CD8-positive, alpha-beta memory T cell (primary cell): ENCODE data around the gene CCDC158. TPM values are rescaled to one million over a fixed set of nuclear protein-coding genes. Genes with fewer than 3 reads are reported as not detected.
A peak's percentile ranks its signal among the peaks of the same experiment; 100 is the strongest.
"Not testable (repeated sequence)": the region's sequence is repeated elsewhere in the genome, so short reads cannot be mapped to it uniquely, and the experiment has no call there.

Experiments
- CTCF ChIA-PET: fragments of 350-600 bp; sonication (Branson Sonifier 250); formaldehyde crosslinking; loops from one replicate; lab custom pipeline; 2021; ENCODE audit warnings: antibody characterized with exemption; lab: Charles Lee
- POLR2A ChIA-PET: fragments of 350-600 bp; sonication (Branson Sonifier 250); formaldehyde crosslinking; loops from one replicate; lab custom pipeline; 2021; ENCODE audit warnings: antibody characterized with exemption; lab: Charles Lee
- DNase-seq, 5 donors: peaks; one replicate each; pipeline versions ENCODE4 v3.0.0 to v3.0.0-alpha.2; 2020 to 2022; ENCODE audit warnings: mixed read lengths in 1 of 5
- H3K27ac ChIP-seq: one replicate; pipeline ENCODE4 v1.7.0; 2013; ENCODE audit warnings: low read depth, mild to moderate bottlenecking, low read length, moderate library complexity
- H3K27me3 ChIP-seq: 2 replicates; pipeline ENCODE4 v1.7.0; 2013; ENCODE audit warnings: low read length, mild to moderate bottlenecking; ENCODE audit not compliant: insufficient read depth, poor library complexity, severe bottlenecking
- H3K36me3 ChIP-seq: 2 replicates; pipeline ENCODE4 v1.7.0; 2013; ENCODE audit warnings: mild to moderate bottlenecking, low read length, moderate library complexity; ENCODE audit not compliant: insufficient read depth
- H3K4me1 ChIP-seq: 2 replicates; pipeline ENCODE4 v1.7.0; 2013; ENCODE audit warnings: mild to moderate bottlenecking, low read length, moderate library complexity; ENCODE audit not compliant: insufficient read depth
- H3K4me3 ChIP-seq: 2 replicates; pipeline ENCODE4 v1.7.0; 2013; ENCODE audit warnings: mild to moderate bottlenecking, low read length
- H3K9me3 ChIP-seq: 2 replicates; pipeline ENCODE4 v1.7.0; 2013; ENCODE audit warnings: mild to moderate bottlenecking, low read length
- H3K27ac Mint-ChIP-seq, 8 donors: one replicate each; pipeline ENCODE4 v1.8.0; 2020 to 2021; ENCODE audit warnings: mixed read lengths in 8 of 8, mild to moderate bottlenecking in 6 of 8, inconsistent platforms in 3 of 8, moderate library complexity in 3 of 8
- H3K27me3 Mint-ChIP-seq, 2 donors: one replicate each; pipeline ENCODE4 v1.8.0; 2020 to 2021; ENCODE audit warnings: mixed read lengths in 2 of 2, mild to moderate bottlenecking in 1 of 2, moderate library complexity in 1 of 2
- H3K36me3 Mint-ChIP-seq, 3 donors: one replicate each; pipeline ENCODE4 v1.8.0; 2020 to 2021; ENCODE audit warnings: mixed read lengths in 3 of 3, inconsistent platforms in 1 of 3, mild to moderate bottlenecking in 1 of 3
- H3K4me1 Mint-ChIP-seq, 3 donors: one replicate each; pipeline ENCODE4 v1.8.0; 2020 to 2021; ENCODE audit warnings: mixed read lengths in 3 of 3, inconsistent platforms in 1 of 3, mild to moderate bottlenecking in 1 of 3
- H3K4me3 Mint-ChIP-seq, 7 donors: one replicate each; pipeline ENCODE4 v1.8.0; 2020 to 2021; ENCODE audit warnings: mixed read lengths in 7 of 7, mild to moderate bottlenecking in 6 of 7, moderate library complexity in 4 of 7, inconsistent platforms in 2 of 7
- H3K9me3 Mint-ChIP-seq, 5 donors: one replicate each; pipeline ENCODE4 v1.8.0; 2020 to 2022; ENCODE audit warnings: mixed read lengths in 5 of 5, mild to moderate bottlenecking in 3 of 5, moderate library complexity in 2 of 5, inconsistent platforms in 1 of 5
- polyA plus RNA-seq: library from polyadenylated mRNA; unstranded; fragments of 300-500 nt; fragmentation: Illumina TruSeq; gene quantifications from one replicate; pipeline ENCODE4 v1.2.3, GENCODE V29; 2021
- total RNA-seq, 2 experiments: library from RNA; stranded (reverse); gene quantifications; one replicate each; pipeline ENCODE4 v1.2.3, GENCODE V29; 2021

Gene CCDC158
- total and polyA plus RNA-seq, 3 experiments from 2014 or later = not detected

- DNase-seq = no peak
- Histone ChIP-seq H3K27ac (no peak overlapping the region), H3K4me3 (no peak overlapping the region), H3K4me1 (no peaks in the 10 kb centered on the region), H3K27me3 (no peaks in the 10 kb centered on the region), H3K9me3 (no peaks in the 10 kb centered on the region), H3K36me3 (no peaks in the 10 kb centered on the region)
- ChIA-PET POLR2A (no interaction called here), CTCF (no interaction called here)
- H3K27me3 Mint-ChIP-seq = peaks cover 4 to 22% of the 10 kb centered on the region in 2 donors
- H3K4me3 Mint-ChIP-seq = no peak overlapping the region
- no peak overlapping the region for H3K27ac Mint-ChIP-seq
- peaks cover 0 to 33% (median 3%) of the 10 kb centered on the region in 3 donors for H3K36me3 Mint-ChIP-seq
- H3K9me3 Mint-ChIP-seq = peaks cover 19 to 36% (median 28%) of the 10 kb centered on the region in 5 donors
- peaks cover 0 to 8% (median 0%) of the 10 kb centered on the region in 3 donors for H3K4me1 Mint-ChIP-seq
These were observed 59.1 kb downstream of the CCDC158 start for GRCh38 chr4:76361689-76362412.

- DNase-seq, H3K36me3 ChIP-seq, CTCF ChIA-PET, H3K4me1 ChIP-seq, H3K4me3 Mint-ChIP-seq, H3K27me3 ChIP-seq, H3K9me3 ChIP-seq, POLR2A ChIA-PET, H3K27ac ChIP-seq, H3K4me3 ChIP-seq: not testable (repeated sequence)
- H3K36me3 Mint-ChIP-seq = peaks cover 0 to 33% (median 3%) of the 10 kb centered on the region in 3 donors
- H3K4me1 Mint-ChIP-seq = peaks cover 5 to 14% (median 5%) of the 10 kb centered on the region in 3 donors
- H3K27ac Mint-ChIP-seq = peak overlapping the region in 1 of 8 donors; percentile 19
- peaks cover 4 to 12% of the 10 kb centered on the region in 2 donors for H3K27me3 Mint-ChIP-seq
- peaks cover 21 to 38% (median 30%) of the 10 kb centered on the region in 5 donors for H3K9me3 Mint-ChIP-seq
These were observed 61.0 kb downstream of the CCDC158 start for GRCh38 chr4:76359881-76360466.

- H3K27ac ChIP-seq = no peak overlapping the region
- Mint-ChIP-seq H3K36me3 (peaks cover 0 to 33% (median 3%) of the 10 kb centered on the region in 3 donors), H3K4me1 (peaks cover 16 to 28% (median 19%) of the 10 kb centered on the region in 3 donors), H3K9me3 (peaks cover 21 to 38% (median 30%) of the 10 kb centered on the region in 5 donors), H3K27ac (peak overlapping the region in 1 of 8 donors; percentile 14), H3K4me3 (no peak overlapping the region), H3K27me3 (peaks cover 1 to 4% of the 10 kb centered on the region in 2 donors)
- no peaks in the 10 kb centered on the region for H3K9me3 ChIP-seq
- H3K36me3 ChIP-seq = no peaks in the 10 kb centered on the region
- H3K4me1 ChIP-seq = peaks cover 14% of the 10 kb centered on the region
- no peak for DNase-seq
- POLR2A ChIA-PET = no interaction called here
- CTCF ChIA-PET = no interaction called here
- H3K27me3 ChIP-seq = no peaks in the 10 kb centered on the region
- H3K4me3 ChIP-seq = no peak overlapping the region
These were observed 63.0 kb downstream of the CCDC158 start for GRCh38 chr4:76357981-76358380.

- no peaks in the 10 kb centered on the region for H3K36me3 ChIP-seq
- Mint-ChIP-seq H3K4me1 (peaks cover 16 to 28% (median 19%) of the 10 kb centered on the region in 3 donors), H3K9me3 (peaks cover 10 to 28% (median 26%) of the 10 kb centered on the region in 5 donors), H3K36me3 (peaks cover 0 to 23% (median 3%) of the 10 kb centered on the region in 3 donors), H3K27me3 (peaks cover 0 to 1% of the 10 kb centered on the region in 2 donors), H3K4me3 (peak overlapping the region in 6 of 7 donors; percentile 39 to 81 (median 63)), H3K27ac (no peak overlapping the region)
- H3K4me3 ChIP-seq = no peak overlapping the region
- H3K27ac ChIP-seq = no peak overlapping the region
- CTCF ChIA-PET = interaction anchor here (0.8 to 2.3 kb wide), 4 partner anchors 20 to 49 kb away, joined by 3 to 5 read pairs (median 4); no protein-coding TSS in a partner anchor
- no peaks in the 10 kb centered on the region for H3K27me3 ChIP-seq
- POLR2A ChIA-PET = no interaction called here
- H3K4me1 ChIP-seq = peaks cover 14% of the 10 kb centered on the region
- peak in 4 of 5 donors; percentile 2 to 47 (median 34) for DNase-seq
- no peaks in the 10 kb centered on the region for H3K9me3 ChIP-seq
These were observed 66.1 kb downstream of the CCDC158 start for GRCh38 chr4:76354517-76355473.

GRCh38 chr4:76342803-76343202, 78.1 kb downstream of the CCDC158 start:
- Mint-ChIP-seq H3K9me3 (peaks cover 7 to 12% (median 10%) of the 10 kb centered on the region in 5 donors), H3K27me3 (peaks cover 1 to 15% of the 10 kb centered on the region in 2 donors), H3K4me3 (no peak overlapping the region), H3K4me1 (peaks cover 0 to 4% (median 0%) of the 10 kb centered on the region in 3 donors), H3K36me3 (peaks cover 0 to 19% (median 0%) of the 10 kb centered on the region in 3 donors), H3K27ac (no peak overlapping the region)
- no peak for DNase-seq
- Histone ChIP-seq H3K4me1 (no peaks in the 10 kb centered on the region), H3K4me3 (no peak overlapping the region), H3K36me3 (no peaks in the 10 kb centered on the region), H3K27me3 (no peaks in the 10 kb centered on the region), H3K27ac (no peak overlapping the region), H3K9me3 (no peaks in the 10 kb centered on the region)
- POLR2A ChIA-PET = no interaction called here
- CTCF ChIA-PET = interaction anchor here (1.7 kb wide), 1 partner anchor 35 kb away, joined by 3 read pairs; no protein-coding TSS in a partner anchor

GRCh38 chr4:76342191-76342590, 78.8 kb downstream of the CCDC158 start:
- H3K36me3 Mint-ChIP-seq = peaks cover 0 to 12% (median 0%) of the 10 kb centered on the region in 3 donors
- H3K27me3 Mint-ChIP-seq = peaks cover 1 to 12% of the 10 kb centered on the region in 2 donors
- peaks cover 4 to 9% (median 4%) of the 10 kb centered on the region in 5 donors for H3K9me3 Mint-ChIP-seq
- no peak overlapping the region for H3K4me3 Mint-ChIP-seq
- ChIA-PET POLR2A (no interaction called here), CTCF (no interaction called here)
- H3K4me1 Mint-ChIP-seq = peaks cover 0 to 4% (median 0%) of the 10 kb centered on the region in 3 donors
- H3K4me1 ChIP-seq = no peaks in the 10 kb centered on the region
- no peak overlapping the region for H3K4me3 ChIP-seq
- no peak for DNase-seq
- H3K27ac ChIP-seq = no peak overlapping the region
- H3K9me3 ChIP-seq = no peaks in the 10 kb centered on the region
- H3K36me3 ChIP-seq = no peaks in the 10 kb centered on the region
- no peaks in the 10 kb centered on the region for H3K27me3 ChIP-seq
- no peak overlapping the region for H3K27ac Mint-ChIP-seq

- H3K36me3 ChIP-seq = no peaks in the 10 kb centered on the region
- H3K9me3 ChIP-seq = no peaks in the 10 kb centered on the region
- Mint-ChIP-seq H3K36me3 (peaks cover 0 to 11% (median 0%) of the 10 kb centered on the region in 3 donors), H3K27ac (no peak overlapping the region), H3K27me3 (peaks cover 3 to 20% of the 10 kb centered on the region in 2 donors), H3K9me3 (peaks cover 0 to 5% (median 0%) of the 10 kb centered on the region in 5 donors), H3K4me3 (no peak overlapping the region), H3K4me1 (peaks cover 0 to 4% (median 0%) of the 10 kb centered on the region in 3 donors)
- H3K4me3 ChIP-seq = no peak overlapping the region
- ChIA-PET POLR2A (no interaction called here), CTCF (no interaction called here)
- H3K27me3 ChIP-seq = no peaks in the 10 kb centered on the region
- DNase-seq = no peak
- H3K27ac ChIP-seq = no peak overlapping the region
- H3K4me1 ChIP-seq = no peaks in the 10 kb centered on the region
These were observed 79.9 kb downstream of the CCDC158 start for GRCh38 chr4:76341063-76341462.
